Measurements from ENCODE around the gene UBB. TPM values are rescaled to one million over a fixed set of nuclear protein-coding genes. Genes with fewer than 3 reads are reported as not detected.

Gene UBB
- total RNA-seq (1,000 to 10,000 TPM in 3 of 4 donors, 100 to 1,000 TPM in 1; 892 to 1,272 (median 1,168) TPM), polyA plus RNA-seq (1,000 to 10,000 TPM in 2 of 3 donors, 100 to 1,000 TPM in 1; 939 to 2,667 (median 2,288) TPM)

DNA sequence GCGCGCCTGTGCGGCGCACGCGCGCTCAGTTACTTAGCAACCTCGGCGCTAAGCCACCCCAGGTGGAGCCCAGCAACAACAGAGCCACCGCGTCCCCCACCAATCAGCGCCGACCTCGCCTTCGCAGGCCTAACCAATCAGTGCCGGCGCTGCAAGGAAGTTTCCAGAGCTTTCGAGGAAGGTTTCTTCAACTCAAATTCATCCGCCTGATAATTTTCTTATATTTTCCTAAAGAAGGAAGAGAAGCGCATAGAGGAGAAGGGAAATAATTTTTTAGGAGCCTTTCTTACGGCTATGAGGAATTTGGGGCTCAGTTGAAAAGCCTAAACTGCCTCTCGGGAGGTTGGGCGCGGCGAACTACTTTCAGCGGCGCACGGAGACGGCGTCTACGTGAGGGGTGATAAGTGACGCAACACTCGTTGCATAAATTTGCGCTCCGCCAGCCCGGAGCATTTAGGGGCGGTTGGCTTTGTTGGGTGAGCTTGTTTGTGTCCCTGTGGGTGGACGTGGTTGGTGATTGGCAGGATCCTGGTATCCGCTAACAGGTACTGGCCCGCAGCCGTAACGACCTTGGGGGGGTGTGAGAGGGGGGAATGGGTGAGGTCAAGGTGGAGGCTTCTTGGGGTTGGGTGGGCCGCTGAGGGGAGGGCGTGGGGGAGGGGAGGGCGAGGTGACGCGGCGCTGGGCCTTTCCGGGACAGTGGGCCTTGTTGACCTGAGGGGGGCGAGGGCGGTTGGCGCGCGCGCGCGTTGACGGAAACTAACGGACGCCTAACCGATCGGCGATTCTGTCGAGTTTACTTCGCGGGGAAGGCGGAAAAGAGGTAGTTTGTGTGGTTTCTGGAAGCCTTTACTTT lies at the start of gene UBB:
Gene UBB (plus strand): TSS at position 452 of the 856 bp plus-strand sequence. CDS start 817 bp downstream, outside the sequence.
- 0 to 1% methylated on average over 67 of the region's 67 CpGs for WGBS, 2 donors
- TF ChIP-seq EP300 (IDR thresholded peaks at IDR 0.05) (peak in 2 of 4 donors; percentile 64 to 77), POLR2A (IDR thresholded peaks at IDR 0.05) (peak; percentile 98), POLR2AphosphoS5 (IDR thresholded peaks at IDR 0.05) (peak; percentile 99 to 100 (median 100))
- TF ChIP-seq, protein P1, sequence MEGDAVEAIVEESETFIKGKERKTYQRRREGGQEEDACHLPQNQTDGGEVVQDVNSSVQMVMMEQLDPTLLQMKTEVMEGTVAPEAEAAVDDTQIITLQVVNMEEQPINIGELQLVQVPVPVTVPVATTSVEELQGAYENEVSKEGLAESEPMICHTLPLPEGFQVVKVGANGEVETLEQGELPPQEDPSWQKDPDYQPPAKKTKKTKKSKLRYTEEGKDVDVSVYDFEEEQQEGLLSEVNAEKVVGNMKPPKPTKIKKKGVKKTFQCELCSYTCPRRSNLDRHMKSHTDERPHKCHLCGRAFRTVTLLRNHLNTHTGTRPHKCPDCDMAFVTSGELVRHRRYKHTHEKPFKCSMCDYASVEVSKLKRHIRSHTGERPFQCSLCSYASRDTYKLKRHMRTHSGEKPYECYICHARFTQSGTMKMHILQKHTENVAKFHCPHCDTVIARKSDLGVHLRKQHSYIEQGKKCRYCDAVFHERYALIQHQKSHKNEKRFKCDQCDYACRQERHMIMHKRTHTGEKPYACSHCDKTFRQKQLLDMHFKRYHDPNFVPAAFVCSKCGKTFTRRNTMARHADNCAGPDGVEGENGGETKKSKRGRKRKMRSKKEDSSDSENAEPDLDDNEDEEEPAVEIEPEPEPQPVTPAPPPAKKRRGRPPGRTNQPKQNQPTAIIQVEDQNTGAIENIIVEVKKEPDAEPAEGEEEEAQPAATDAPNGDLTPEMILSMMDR (IDR thresholded peaks at IDR 0.05), result no peak
- peak; percentile 99 for DNase-seq
- Histone ChIP-seq H3K27me3 (no peaks in the 10 kb centered on the region), H3K4me3 (peak within 1 kb of the TSS; percentile 56 to 77 (median 64)), H3K36me3 (peaks cover 0 to 20% (median 0%) of the 10 kb centered on the region in 4 donors), H3K27ac (peak within 1 kb of the TSS; percentile 86 to 95 (median 93)), H3K9me3 (no peaks in the 10 kb centered on the region), H3K4me1 (peaks cover 3 to 31% (median 25%) of the 10 kb centered on the region in 4 donors)
- intact Hi-C loops (cut with DNase I), result loop anchor here (2.0 kb wide), 1 partner anchor 58 kb away; no protein-coding TSS in a partner anchor

DNA sequence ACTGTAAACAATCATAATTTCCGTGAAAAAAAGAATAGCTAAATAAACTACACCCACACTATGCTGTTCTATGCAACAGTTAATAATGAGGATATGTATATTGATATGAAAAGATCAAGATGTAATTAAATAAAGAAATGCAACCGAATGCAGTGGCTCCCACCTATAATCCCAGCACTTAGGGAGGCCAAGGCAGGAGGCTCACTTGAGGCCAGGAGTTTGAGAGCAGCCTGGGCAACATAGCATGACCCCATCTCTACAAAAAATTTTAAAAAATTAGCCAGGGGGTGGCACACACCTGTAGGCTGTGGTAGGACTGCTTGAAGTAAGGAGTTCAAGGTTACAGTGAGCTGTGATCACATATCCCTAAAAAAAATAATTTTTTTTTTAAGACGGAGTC lies 42.5 kb upstream of the UBB start:
- H3K4me1 ChIP-seq, result no peaks in the 10 kb centered on the region
- intact Hi-C loops (cut with DNase I), result no loop called here
- no peaks in the 10 kb centered on the region for H3K27me3 ChIP-seq
- DNase-seq, result no peak
- H3K4me3 ChIP-seq, result no peak overlapping the region
- H3K9me3 ChIP-seq, result no peaks in the 10 kb centered on the region
- 93 to 94% methylated on average over 3 of the region's 3 CpGs for WGBS, 2 donors
- peaks cover 0 to 10% (median 3%) of the 10 kb centered on the region in 4 donors for H3K36me3 ChIP-seq
- TF ChIP-seq POLR2AphosphoS5 (IDR thresholded peaks at IDR 0.05) (no peak), EP300 (IDR thresholded peaks at IDR 0.05) (no peak), POLR2A (IDR thresholded peaks at IDR 0.05) (no peak)
- TF ChIP-seq, protein P1 (IDR thresholded peaks at IDR 0.05), result no peak
- H3K27ac ChIP-seq, result no peak overlapping the region

DNA sequence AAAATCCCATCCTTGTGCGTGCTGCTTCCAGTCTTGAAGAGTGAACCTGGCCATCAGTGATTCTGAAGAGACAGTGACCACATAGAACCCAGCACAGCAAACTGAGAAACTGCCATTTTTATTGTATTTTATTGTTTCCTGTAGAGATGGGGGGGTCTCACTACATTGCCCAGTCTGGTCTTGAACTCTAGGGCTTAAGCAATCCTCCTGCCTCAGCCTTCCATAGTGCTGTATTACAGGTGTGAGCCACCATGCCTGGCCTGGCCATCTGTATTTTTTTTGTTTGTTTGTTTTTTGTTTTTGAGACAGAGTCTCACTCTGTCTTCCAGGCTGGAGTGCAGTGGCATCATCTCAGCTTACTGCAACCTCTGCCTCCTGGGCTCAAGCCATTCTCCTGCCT lies 41.5 kb upstream of the UBB start:
- Histone ChIP-seq H3K9me3 (no peaks in the 10 kb centered on the region), H3K4me3 (no peak overlapping the region), H3K36me3 (peaks cover 0 to 20% (median 3%) of the 10 kb centered on the region in 4 donors), H3K27me3 (no peaks in the 10 kb centered on the region), H3K4me1 (no peaks in the 10 kb centered on the region), H3K27ac (no peak overlapping the region)
- intact Hi-C loops (cut with DNase I), result no loop called here
- no peak for TF ChIP-seq POLR2AphosphoS5 (IDR thresholded peaks at IDR 0.05)
- TF ChIP-seq EP300 (IDR thresholded peaks at IDR 0.05), result no peak
- TF ChIP-seq POLR2A (IDR thresholded peaks at IDR 0.05), result no peak
- TF ChIP-seq, protein P1 (IDR thresholded peaks at IDR 0.05), result no peak
- peak; percentile 26 for DNase-seq
- 97 to 100% methylated on average over 1 of the region's 1 CpG for WGBS, 2 donors

DNA sequence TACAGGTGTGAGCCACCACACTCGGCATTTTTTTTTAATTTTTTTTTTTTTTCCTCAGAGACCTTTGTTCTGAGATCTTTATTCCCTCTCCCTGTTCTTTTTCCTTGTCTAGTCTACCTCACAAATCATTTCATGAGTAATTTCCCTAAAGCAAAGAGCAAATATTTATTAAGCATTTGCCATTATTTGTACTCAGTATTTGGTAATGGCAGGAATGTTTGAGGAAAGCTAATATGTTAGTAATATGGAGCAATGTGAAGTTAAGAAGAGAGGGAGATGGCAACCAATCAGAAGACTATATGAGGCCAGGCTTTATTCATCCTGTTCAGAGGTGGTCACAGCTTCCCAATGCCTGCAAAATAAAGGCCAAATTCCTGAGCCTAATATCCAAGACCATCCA lies 40.9 kb upstream of the UBB start:
- Histone ChIP-seq H3K4me1 (no peaks in the 10 kb centered on the region), H3K27me3 (no peaks in the 10 kb centered on the region), H3K4me3 (no peak overlapping the region), H3K36me3 (peaks cover 0 to 20% (median 3%) of the 10 kb centered on the region in 4 donors), H3K9me3 (no peaks in the 10 kb centered on the region), H3K27ac (no peak overlapping the region)
- WGBS, 2 donors, result 85 to 90% methylated on average over 1 of the region's 1 CpG
- no peak for TF ChIP-seq POLR2AphosphoS5 (IDR thresholded peaks at IDR 0.05)
- TF ChIP-seq, protein P1 (IDR thresholded peaks at IDR 0.05), result no peak
- DNase-seq, result no peak
- intact Hi-C loops (cut with DNase I), result no loop called here
